ENCODE results near the gene INSYN1. TPM values are rescaled to one million over a fixed set of nuclear protein-coding genes. Genes with fewer than 3 reads are reported as not detected.

The INSYN1 gene
- total RNA-seq, 1 experiment from 2014 or later, result not detected

DNA sequence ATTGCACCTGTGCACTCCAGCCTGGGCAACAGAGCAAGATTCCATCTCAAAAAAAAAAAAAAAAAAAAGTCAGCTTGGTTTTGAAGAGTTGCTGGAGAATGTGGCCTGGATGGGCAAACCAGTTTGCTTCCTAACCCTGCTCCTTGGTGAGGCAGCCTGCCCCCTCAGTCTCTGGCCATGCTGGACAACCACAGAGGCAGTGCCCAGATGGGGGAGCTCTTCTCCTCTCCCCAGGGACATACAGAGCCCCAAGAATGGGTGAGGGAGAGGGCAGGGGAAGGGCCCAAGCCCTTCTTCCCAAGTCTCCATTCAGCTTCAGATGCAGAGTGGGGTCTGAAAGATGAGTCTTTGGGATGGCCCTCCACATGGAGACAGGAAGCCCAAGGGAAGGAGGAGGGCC lies 41.0 kb downstream of the INSYN1 start:
- Mint-ChIP-seq H3K27me3 (ENCODE audit: insufficient read depth, unreplicated experiment) (no peaks in the 10 kb centered on the region), H3K4me1 (ENCODE audit: insufficient read depth, unreplicated experiment) (no peaks in the 10 kb centered on the region), H3K27ac (ENCODE audit: low read depth, unreplicated experiment) (peak overlapping the region; percentile 59), H3K36me3 (ENCODE audit: insufficient read depth, unreplicated experiment) (peaks cover 16% of the 10 kb centered on the region), H3K9me3 (ENCODE audit: unreplicated experiment) (no peaks in the 10 kb centered on the region), H3K4me3 (ENCODE audit: unreplicated experiment) (no peak overlapping the region)
- POLR2A ChIA-PET, result no interaction called here
- no peak for DNase-seq (ENCODE audit: unreplicated experiment)
- TF ChIP-seq, protein P1, sequence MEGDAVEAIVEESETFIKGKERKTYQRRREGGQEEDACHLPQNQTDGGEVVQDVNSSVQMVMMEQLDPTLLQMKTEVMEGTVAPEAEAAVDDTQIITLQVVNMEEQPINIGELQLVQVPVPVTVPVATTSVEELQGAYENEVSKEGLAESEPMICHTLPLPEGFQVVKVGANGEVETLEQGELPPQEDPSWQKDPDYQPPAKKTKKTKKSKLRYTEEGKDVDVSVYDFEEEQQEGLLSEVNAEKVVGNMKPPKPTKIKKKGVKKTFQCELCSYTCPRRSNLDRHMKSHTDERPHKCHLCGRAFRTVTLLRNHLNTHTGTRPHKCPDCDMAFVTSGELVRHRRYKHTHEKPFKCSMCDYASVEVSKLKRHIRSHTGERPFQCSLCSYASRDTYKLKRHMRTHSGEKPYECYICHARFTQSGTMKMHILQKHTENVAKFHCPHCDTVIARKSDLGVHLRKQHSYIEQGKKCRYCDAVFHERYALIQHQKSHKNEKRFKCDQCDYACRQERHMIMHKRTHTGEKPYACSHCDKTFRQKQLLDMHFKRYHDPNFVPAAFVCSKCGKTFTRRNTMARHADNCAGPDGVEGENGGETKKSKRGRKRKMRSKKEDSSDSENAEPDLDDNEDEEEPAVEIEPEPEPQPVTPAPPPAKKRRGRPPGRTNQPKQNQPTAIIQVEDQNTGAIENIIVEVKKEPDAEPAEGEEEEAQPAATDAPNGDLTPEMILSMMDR (IDR thresholded peaks at IDR 0.05; ENCODE audit: unreplicated experiment), result no peak
- BruUV-seq (replicated peaks), result no TSS peak
- intact Hi-C loops (cut with micrococcal nuclease), result no loop called here
- CTCF ChIA-PET, result interaction anchor here (1.3 to 2.0 kb wide), 2 partner anchors 12 to 76 kb away, joined by 7 to 9 read pairs; no protein-coding TSS in a partner anchor

DNA sequence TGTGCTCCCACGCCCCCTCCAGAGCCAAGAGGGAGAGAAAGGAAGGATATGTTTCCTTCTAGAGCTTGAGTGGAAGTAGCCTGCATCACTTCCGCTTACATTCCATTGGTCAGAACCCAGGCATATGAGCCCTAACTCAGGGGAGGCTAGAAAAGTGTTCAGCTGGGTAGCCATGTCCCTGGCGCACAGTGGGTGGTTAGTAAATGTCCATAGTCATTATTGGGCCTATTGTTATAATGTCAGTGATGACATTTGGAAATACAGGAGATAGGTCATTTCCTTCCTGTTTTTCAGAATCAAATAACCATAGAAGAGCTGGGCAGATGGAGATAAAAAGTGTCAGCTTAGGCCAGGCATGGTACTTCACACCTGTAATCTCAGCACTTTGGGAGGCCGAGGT lies 41.6 kb downstream of the INSYN1 start:
- POLR2A ChIA-PET, result no interaction called here
- Mint-ChIP-seq H3K4me1 (ENCODE audit: insufficient read depth, unreplicated experiment) (no peaks in the 10 kb centered on the region), H3K36me3 (ENCODE audit: insufficient read depth, unreplicated experiment) (peaks cover 16% of the 10 kb centered on the region), H3K9me3 (ENCODE audit: unreplicated experiment) (no peaks in the 10 kb centered on the region), H3K4me3 (ENCODE audit: unreplicated experiment) (no peak overlapping the region), H3K27me3 (ENCODE audit: insufficient read depth, unreplicated experiment) (no peaks in the 10 kb centered on the region), H3K27ac (ENCODE audit: low read depth, unreplicated experiment) (no peak overlapping the region)
- DNase-seq (ENCODE audit: unreplicated experiment), result no peak
- CTCF ChIA-PET, result interaction anchor here (1.3 to 3.8 kb wide), 3 partner anchors 12 to 75 kb away, joined by 7 to 15 read pairs (median 9); no protein-coding TSS in a partner anchor
- intact Hi-C loops (cut with micrococcal nuclease), result no loop called here
- BruUV-seq (replicated peaks), result no TSS peak
- TF ChIP-seq, protein P1 (IDR thresholded peaks at IDR 0.05; ENCODE audit: unreplicated experiment), result no peak

DNA sequence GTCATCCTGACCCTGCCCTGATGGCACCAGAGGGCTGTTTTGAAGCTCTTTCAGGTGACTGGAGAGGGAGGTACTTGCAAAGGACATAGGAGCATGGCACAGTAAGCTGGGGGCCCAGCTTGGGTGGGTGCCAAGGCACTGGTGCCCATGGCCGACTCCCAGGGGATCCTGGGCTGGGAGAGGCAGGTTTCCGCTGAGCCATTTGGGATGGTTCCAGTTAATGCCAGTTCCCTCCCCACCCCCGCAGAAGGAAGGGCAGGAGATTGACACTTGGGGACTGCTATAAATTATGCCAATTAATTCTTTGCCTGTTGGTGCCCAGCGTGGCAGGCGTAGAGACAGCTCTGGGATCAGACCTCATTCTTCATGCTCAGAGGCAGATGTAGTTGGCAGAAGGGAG lies 42.8 kb downstream of the INSYN1 start:
- no TSS peak for BruUV-seq (replicated peaks)
- no peak overlapping the region for H3K4me3 Mint-ChIP-seq (ENCODE audit: unreplicated experiment)
- TF ChIP-seq, protein P1 (IDR thresholded peaks at IDR 0.05; ENCODE audit: unreplicated experiment), result no peak
- ChIA-PET POLR2A (interaction anchor here (0.7 kb wide), 1 partner anchor 1490 kb away, joined by 3 read pairs; no protein-coding TSS in a partner anchor), CTCF (interaction anchor here (0.6 to 3.8 kb wide), 2 partner anchors 10 to 197 kb away, joined by 3 to 15 read pairs; no protein-coding TSS in a partner anchor)
- no peak for DNase-seq (ENCODE audit: unreplicated experiment)
- no peaks in the 10 kb centered on the region for H3K4me1 Mint-ChIP-seq (ENCODE audit: insufficient read depth, unreplicated experiment)
- peaks cover 23% of the 10 kb centered on the region for H3K36me3 Mint-ChIP-seq (ENCODE audit: insufficient read depth, unreplicated experiment)
- intact Hi-C loops (cut with micrococcal nuclease), result no loop called here
- no peak overlapping the region for H3K27ac Mint-ChIP-seq (ENCODE audit: low read depth, unreplicated experiment)
- H3K9me3 Mint-ChIP-seq (ENCODE audit: unreplicated experiment), result no peaks in the 10 kb centered on the region
- no peaks in the 10 kb centered on the region for H3K27me3 Mint-ChIP-seq (ENCODE audit: insufficient read depth, unreplicated experiment)

DNA sequence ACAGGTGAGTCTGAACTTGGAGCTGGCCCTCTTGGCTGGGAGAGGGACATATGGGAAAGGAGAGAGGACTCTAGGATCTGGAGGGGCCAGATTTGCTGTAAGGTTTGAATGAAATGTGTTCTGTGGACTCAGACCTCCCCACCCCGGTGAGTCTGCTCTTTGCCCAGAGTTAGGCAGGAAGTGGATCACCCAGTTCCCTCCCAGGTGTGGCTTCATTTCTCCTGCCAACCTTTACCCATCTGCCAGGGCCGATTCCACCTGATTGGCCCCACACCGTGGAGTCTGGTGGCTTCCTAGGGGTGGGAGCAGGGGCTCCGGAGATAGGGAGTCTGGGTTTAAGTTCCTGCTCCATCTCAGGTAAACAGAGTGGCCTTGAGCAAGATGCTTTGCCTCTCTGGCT lies 43.5 kb downstream of the INSYN1 start:
- no peak for DNase-seq (ENCODE audit: unreplicated experiment)
- H3K4me1 Mint-ChIP-seq (ENCODE audit: insufficient read depth, unreplicated experiment), result no peaks in the 10 kb centered on the region
- intact Hi-C loops (cut with micrococcal nuclease), result no loop called here
- POLR2A ChIA-PET, result no interaction called here
- H3K4me3 Mint-ChIP-seq (ENCODE audit: unreplicated experiment), result no peak overlapping the region
- peaks cover 29% of the 10 kb centered on the region for H3K36me3 Mint-ChIP-seq (ENCODE audit: insufficient read depth, unreplicated experiment)
- TF ChIP-seq, protein P1 (IDR thresholded peaks at IDR 0.05; ENCODE audit: unreplicated experiment), result no peak
- CTCF ChIA-PET, result interaction anchor here (0.6 to 3.8 kb wide), 2 partner anchors 10 to 197 kb away, joined by 3 to 15 read pairs; no protein-coding TSS in a partner anchor
- no peaks in the 10 kb centered on the region for H3K9me3 Mint-ChIP-seq (ENCODE audit: unreplicated experiment)
- no peaks in the 10 kb centered on the region for H3K27me3 Mint-ChIP-seq (ENCODE audit: insufficient read depth, unreplicated experiment)
- H3K27ac Mint-ChIP-seq (ENCODE audit: low read depth, unreplicated experiment), result no peak overlapping the region
- BruUV-seq (replicated peaks), result no TSS peak

Data from MCF 10A (cell line).